Colonic mucosa (tissue), 4 donors: ENCODE measurements around the gene PRL. TPM values are rescaled to one million over a fixed set of nuclear protein-coding genes. Genes with fewer than 3 reads are reported as not detected.

Experiments
- DNase-seq: peaks from one replicate; pipeline ENCODE4 v3.0.0-alpha.2; 2020
- H3K27ac ChIP-seq: fragments of 200-600 bp; one replicate; pipeline ENCODE4 v1.8.0; 2021
- H3K27me3 ChIP-seq: fragments of 200-600 bp; one replicate; pipeline ENCODE4 v1.8.0; 2021
- H3K36me3 ChIP-seq: fragments of 200-600 bp; one replicate; pipeline ENCODE4 v1.8.0; 2021
- H3K4me1 ChIP-seq: fragments of 200-600 bp; one replicate; pipeline ENCODE4 v1.8.0; 2021; ENCODE audit warnings: mild to moderate bottlenecking
- H3K4me3 ChIP-seq: fragments of 200-600 bp; one replicate; pipeline ENCODE4 v1.8.0; 2021
- H3K9ac ChIP-seq, 2 donors: one replicate each; pipeline ENCODE4 v1.7.0; 2013; ENCODE audit warnings: control low read depth in 2 of 2, low read depth in 2 of 2, low read length in 2 of 2
- H3K9me3 ChIP-seq: fragments of 200-600 bp; one replicate; pipeline ENCODE4 v1.8.0; 2021
- intact Hi-C: fragments of 100-400 bp; cut with DNase I; formaldehyde crosslinking; loops from one replicate; pipeline ENCODE4 v1.14.1; 2022
- total RNA-seq, 2 donors: library from RNA; stranded (reverse); fragmentation: NEBNext Ultra II Directional in 1 of 2; extraction: Animal tissue kit (Norgen Biotek cat#: 25700) in 1 of 2; gene quantifications; one replicate each; pipeline ENCODE4 v1.2.1, GENCODE V29; 2021
- TF ChIP-seq, protein P1 (sequence below): fragments of 200-600 bp; IDR thresholded peaks from one replicate; pipeline ENCODE4 v1.8.0; 2022; ENCODE audit warnings: antibody characterized with exemption, mild to moderate bottlenecking
- donor health status: healthy.
- donor health status: DM: no; HTN: no; CAD: no.
- donor health status: DM: no; HTN: no; CAD: no.

Gene PRL
- total RNA-seq, 2 donors from 2014 or later: not detected

DNA sequence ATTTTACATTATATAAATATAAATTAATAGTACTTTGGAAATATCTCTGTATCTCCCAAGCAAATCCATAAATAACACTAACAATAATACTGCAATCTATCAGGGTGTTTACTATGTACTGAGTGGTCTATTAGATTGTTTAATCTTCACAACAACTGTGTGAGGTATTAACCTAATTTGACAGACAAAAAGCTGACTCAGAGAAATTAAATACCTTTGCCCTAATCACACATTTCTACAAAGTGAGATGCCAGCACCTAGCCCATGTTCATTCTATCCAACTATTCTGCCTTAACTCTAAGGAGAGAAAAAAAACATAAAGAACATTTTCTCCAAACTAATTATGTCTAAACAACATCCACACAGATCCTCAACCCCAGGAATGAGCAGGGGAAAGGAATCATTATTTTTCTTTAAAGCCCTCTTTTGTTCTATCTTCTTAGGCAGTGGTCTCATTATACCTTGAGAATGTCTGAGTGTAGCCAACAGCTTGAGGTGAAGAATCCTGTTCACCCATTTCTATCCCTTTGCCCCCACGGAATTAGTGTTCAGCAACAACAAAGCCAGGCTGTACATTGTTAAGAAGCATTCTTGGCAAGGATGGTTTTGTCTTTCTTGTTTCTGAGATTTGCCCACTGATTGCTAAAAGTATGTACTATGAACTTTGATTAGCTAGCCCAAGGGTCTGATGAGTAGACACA, 42.7 kb downstream of the PRL start:
- Histone ChIP-seq H3K27me3 (no peaks in the 10 kb centered on the region), H3K4me1 (no peaks in the 10 kb centered on the region), H3K9ac (no peak overlapping the region), H3K9me3 (no peaks in the 10 kb centered on the region), H3K27ac (no peak overlapping the region), H3K36me3 (no peaks in the 10 kb centered on the region), H3K4me3 (no peak overlapping the region)
- intact Hi-C loops: no loop called here
- TF ChIP-seq, protein P1, sequence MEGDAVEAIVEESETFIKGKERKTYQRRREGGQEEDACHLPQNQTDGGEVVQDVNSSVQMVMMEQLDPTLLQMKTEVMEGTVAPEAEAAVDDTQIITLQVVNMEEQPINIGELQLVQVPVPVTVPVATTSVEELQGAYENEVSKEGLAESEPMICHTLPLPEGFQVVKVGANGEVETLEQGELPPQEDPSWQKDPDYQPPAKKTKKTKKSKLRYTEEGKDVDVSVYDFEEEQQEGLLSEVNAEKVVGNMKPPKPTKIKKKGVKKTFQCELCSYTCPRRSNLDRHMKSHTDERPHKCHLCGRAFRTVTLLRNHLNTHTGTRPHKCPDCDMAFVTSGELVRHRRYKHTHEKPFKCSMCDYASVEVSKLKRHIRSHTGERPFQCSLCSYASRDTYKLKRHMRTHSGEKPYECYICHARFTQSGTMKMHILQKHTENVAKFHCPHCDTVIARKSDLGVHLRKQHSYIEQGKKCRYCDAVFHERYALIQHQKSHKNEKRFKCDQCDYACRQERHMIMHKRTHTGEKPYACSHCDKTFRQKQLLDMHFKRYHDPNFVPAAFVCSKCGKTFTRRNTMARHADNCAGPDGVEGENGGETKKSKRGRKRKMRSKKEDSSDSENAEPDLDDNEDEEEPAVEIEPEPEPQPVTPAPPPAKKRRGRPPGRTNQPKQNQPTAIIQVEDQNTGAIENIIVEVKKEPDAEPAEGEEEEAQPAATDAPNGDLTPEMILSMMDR: no peak
- no peak for DNase-seq

DNA sequence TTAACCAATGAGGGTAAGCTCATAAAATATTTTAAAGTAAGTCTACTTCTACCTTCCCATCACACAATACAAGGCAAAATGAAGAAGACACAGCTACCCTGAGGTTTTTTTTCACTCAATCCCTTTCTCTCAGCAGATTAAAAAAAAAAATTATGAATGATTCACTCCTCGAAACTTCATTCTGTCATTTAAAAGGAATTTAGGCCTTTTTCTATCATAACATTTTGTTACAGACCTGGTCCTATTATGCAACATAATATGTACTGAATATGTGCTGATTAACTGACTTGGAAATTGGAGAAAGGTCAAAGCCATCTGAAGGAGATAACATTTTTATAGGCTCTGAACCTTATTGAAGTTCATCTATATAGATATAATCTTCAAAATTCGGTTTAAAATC, 45.5 kb downstream of the PRL start:
- no peaks in the 10 kb centered on the region for H3K4me1 ChIP-seq
- no peaks in the 10 kb centered on the region for H3K27me3 ChIP-seq
- H3K27ac ChIP-seq: no peak overlapping the region
- no peaks in the 10 kb centered on the region for H3K36me3 ChIP-seq
- no peaks in the 10 kb centered on the region for H3K9me3 ChIP-seq
- no peak overlapping the region for H3K9ac ChIP-seq
- no peak for DNase-seq
- TF ChIP-seq, protein P1: no peak
- intact Hi-C loops: no loop called here
- no peak overlapping the region for H3K4me3 ChIP-seq

DNA sequence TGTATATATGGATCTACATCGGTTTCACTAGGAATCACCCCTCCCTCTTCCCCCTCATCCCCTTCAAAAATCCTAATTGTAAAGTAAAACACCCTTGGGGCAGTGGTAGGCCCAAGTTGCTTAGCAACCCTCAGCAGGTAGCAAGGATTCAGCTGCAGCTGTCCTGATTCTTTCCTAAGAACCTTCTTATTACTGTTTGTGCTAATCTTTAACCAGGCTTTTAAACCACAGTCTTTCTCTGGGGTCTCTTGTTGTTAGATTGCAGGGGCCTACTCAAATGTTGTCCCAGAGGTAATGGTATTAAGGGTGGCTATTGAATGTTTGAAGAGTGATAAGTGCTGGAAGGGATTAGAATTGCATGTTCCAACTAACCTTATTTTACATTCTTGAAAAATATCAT, 46.4 kb downstream of the PRL start:
- TF ChIP-seq, protein P1: no peak
- Histone ChIP-seq H3K36me3 (no peaks in the 10 kb centered on the region), H3K4me1 (no peaks in the 10 kb centered on the region), H3K27ac (no peak overlapping the region), H3K27me3 (no peaks in the 10 kb centered on the region), H3K4me3 (no peak overlapping the region), H3K9ac (no peak overlapping the region), H3K9me3 (no peaks in the 10 kb centered on the region)
- intact Hi-C loops: no loop called here
- DNase-seq: no peak

DNA sequence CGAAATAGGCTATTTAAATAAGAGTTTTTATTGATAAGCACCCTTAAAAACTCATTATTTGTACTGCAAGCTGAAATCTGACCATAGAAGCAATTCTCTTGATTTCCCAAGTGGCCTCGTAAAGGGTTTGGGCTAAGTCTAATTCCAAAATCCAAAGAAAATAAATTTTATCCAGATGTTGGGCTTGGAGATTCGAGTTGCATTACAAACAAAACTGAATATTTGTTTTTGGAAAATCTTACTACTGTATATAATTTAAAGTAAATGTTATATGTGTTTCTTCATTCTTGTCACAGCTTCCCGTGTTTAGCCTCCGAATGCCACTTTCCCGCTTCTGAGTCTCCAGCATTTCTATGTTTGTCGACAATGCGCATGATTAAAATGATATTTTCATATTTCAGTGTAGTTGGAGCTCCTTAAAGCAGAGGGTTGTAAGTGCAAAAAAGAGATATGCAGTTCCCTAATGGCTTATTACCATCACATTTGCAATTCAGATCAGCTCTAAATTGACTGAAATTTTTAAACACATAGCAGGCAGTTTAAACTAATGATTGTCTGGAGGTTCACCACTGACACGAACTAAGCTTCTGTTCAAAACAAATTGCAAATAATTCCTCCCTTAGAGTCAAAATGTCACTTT, 47.0 kb downstream of the PRL start:
- Histone ChIP-seq H3K9ac (no peak overlapping the region), H3K27ac (no peak overlapping the region), H3K4me3 (no peak overlapping the region), H3K27me3 (no peaks in the 10 kb centered on the region), H3K4me1 (no peaks in the 10 kb centered on the region), H3K9me3 (no peaks in the 10 kb centered on the region), H3K36me3 (no peaks in the 10 kb centered on the region)
- intact Hi-C loops: no loop called here
- no peak for DNase-seq
- TF ChIP-seq, protein P1: no peak

DNA sequence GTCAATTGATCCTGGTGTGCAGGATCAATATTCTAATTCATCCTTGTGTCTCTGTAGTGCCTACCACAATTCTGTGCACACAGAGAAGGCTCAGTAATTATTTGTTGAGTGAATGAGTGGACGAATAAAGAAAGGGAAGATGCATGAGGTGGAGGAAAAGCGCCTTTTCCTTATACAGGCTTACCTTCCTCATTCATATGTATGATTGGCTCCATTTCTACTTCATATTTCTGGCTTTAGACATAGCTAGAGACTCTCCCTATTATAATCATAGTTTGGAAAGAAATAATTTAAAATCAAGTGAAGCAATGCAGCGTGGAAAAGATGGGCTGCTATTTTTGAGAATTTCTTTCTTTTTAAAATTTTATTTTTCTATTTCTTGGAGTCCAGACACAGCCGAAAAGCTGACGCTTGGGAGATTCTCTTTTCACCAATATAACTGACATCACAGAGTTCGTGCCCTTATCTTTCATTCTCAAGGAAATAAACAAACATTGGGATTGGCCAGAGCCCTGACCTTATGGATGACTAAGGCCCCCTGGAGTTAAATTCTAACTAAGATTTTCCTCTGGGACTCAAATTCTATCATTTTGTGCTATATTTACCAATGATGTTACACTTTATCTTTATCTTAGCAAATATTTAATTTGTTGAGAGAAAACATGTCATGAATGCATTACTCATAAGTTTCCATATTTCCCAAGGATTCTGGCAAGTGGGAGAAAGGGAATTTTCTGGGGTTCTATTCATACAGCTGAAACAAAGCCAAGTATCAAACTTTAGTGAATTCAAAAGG, 48.1 kb downstream of the PRL start:
- no peaks in the 10 kb centered on the region for H3K4me1 ChIP-seq
- no peaks in the 10 kb centered on the region for H3K36me3 ChIP-seq
- intact Hi-C loops: no loop called here
- H3K27ac ChIP-seq: no peak overlapping the region
- DNase-seq: no peak
- H3K27me3 ChIP-seq: no peaks in the 10 kb centered on the region
- no peak overlapping the region for H3K4me3 ChIP-seq
- H3K9me3 ChIP-seq: no peaks in the 10 kb centered on the region
- TF ChIP-seq, protein P1: no peak
- no peak overlapping the region for H3K9ac ChIP-seq
